ENCODE results near the gene GZMH.
"Not testable (repeated sequence)": the region's sequence is repeated elsewhere in the genome, so short reads cannot be mapped to it uniquely, and the experiment has no call there.

GZMH gene, protein sequence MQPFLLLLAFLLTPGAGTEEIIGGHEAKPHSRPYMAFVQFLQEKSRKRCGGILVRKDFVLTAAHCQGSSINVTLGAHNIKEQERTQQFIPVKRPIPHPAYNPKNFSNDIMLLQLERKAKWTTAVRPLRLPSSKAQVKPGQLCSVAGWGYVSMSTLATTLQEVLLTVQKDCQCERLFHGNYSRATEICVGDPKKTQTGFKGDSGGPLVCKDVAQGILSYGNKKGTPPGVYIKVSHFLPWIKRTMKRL

DNA sequence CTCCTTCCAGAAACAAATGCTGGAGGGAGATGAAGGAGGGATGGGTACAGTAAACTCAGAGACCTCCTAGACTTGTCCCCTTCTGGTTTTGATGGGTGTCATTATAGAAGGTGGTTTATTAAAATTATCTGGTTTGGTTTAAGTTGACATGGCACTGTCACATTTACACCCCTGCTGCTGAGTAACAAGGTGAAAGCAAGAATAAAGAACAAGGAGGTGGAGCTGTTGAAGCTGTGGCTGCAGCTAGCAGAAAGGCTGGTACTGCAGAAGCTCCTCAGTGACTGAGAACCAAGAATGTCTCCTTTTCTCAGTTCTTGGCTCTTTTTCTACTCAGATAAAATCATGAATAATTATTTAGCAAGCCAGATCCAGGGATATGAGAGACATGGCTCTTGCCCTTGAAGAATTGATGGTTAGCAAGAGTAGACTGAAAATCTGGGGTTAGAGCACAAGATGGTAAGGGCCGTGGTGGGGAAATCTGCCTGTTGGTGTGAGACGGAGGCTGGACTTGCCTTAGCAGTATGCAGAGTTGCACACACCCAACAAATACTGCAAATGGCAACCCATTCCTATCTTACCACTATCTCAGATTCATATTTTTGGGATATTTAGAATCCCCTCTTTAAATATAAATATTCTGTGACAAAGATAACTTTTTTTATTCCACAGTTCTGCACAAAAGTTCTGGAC lies at the start of gene GZMH:
Gene GZMH (minus strand): TSS at position 31 of the 690 bp plus-strand sequence. CDS start 72 bp downstream, outside the sequence.
- peak; percentile 26 for DNase-seq
- ATAC-seq: peak; percentile 80

DNA sequence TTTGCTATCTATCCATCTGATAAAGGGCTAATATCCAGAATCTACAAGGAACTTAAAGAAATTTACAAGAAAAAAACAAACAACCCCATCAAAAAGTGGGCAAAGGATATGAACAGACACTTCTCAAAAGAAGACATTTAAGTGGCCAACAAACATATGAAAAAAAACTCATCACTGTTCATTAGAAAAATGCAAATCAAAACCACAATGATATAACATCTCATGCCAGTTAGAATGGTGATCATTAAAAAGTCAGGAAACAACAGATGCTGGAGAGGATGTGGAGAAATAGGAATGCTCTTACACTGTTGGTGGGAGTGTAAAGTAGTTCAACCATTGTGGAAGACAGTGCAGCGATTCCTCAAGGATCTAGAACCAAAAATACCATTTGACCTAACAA lies 38.9 kb upstream of the GZMH start:
- not testable (repeated sequence) for DNase-seq, ATAC-seq

DNA sequence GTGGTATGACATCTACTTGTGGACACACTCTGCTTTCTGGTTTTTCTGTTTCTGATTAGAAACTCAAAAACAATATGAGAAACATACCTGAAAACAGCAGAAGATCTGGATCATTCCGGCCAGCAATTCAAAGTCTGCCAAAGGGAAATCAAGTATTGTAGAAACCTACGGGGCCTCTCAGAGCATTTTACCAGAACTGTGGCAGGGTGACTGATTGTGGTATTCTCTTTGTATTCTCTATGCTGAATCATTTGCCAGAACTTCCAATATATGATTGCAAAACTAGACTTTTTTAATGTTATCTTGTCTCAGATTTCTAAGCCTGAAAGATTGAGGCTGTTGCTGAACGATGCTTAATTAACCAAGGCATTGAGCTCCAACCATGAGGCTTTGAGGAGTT lies 30.4 kb upstream of the GZMH start:
- no peak for DNase-seq
- peak; percentile 78 for ATAC-seq

DNA sequence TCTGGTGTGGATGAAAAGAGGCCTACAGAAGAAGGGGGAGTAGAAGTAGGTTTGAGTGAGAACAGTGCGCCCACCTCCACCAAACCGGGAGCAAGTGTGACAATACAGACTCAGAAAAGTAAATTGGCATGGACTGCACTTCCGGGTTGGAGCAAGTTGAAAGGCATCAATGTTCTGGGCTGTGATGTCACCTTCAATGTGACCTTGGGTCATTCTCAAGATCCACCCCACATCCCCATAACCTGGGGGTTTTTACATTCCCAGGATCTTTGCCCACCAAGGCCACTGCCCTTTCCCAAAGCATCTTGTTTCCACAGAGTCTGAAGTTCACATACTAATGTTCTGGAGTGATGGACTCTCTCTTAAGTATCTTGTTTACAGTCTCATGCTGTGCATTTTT lies 29.8 kb upstream of the GZMH start:
- DNase-seq (no peak), ATAC-seq (no peak)

DNA sequence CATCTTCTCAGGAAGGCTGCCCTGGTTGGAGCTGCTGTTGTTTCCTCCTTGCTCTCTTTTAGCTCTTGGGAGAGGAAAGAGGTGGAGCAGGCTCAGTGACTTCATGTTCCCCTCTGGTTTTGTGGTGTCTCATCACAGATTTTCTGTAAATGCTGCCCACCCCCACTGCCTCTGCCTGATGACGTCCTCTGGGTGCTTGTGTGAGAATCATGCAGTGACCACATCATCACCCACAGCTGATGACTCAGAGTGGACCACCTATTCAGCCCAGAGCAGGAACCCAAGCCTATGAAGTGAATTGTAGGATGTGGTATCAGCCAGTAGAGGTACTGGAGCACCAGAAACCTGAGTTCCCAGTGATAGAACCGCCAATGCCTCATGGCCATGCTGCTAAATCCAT lies 24.7 kb upstream of the GZMH start, which contains the start of gene GZMB:
Gene GZMB (minus strand): TSS at position 33 of the 400 bp plus-strand sequence. CDS start 30 bp downstream, at position 3.
- DNase-seq (peak; percentile 87), ATAC-seq (peak; percentile 75)

DNA sequence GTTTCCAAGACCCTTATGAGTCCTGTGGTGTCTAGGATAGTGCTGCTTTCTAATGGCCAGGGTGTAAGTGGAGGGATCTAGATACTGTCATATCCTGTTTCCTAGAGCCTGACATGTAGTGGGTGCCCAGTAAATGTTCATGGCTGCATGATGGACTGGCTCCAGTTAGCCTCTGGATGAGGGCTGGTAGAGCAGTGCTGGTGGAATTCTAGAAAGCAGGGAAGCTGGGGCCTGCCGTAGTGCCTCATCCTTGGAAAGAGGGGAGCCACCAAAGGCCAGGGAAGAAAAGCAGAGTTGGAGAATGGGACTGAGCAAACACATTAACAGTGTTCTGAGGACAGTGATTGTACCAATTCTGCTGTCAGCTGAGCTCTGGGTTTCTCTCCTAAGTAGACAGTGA lies 23.9 kb upstream of the GZMH start:
- ATAC-seq: no peak
- no peak for DNase-seq

DNA sequence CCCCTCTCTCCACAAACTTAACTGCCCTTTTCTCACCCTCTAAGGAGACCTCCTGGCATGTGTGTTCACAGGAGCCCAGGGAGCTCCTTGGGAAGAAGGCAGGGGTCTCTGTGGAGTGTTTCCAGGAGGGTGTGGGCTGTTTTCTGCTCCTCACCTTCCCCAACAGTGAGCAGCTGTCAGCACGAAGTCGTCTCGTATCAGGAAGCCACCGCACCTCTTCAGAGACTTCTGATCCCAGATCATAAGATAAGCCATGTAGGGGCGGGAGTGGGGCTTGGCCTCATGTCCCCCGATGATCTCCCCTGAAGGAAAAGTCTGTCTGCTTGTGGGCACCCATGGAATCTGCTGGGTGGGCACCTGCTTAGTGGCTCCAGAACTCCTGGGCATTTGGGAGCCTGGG lies 23.3 kb upstream of the GZMH start:
- DNase-seq (no peak), ATAC-seq (no peak)

DNA sequence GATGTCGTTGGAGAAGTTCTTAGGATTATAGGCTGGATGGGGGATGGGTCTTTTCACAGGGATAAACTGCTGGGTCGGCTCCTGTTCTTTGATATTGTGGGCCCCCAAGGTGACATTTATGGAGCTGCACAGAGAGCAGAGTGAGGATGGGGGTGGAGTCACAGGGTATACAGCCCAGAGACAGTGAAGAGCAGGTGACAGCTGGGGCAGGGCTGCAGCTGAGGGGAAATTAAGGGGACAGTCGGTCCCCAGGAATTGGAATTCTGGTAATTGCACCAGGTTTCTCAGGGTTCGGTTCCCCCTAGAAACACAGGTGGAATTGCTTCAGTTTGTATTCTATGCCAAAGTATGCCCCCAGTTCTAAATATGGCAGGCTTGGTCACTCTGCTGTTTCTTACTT lies 22.9 kb upstream of the GZMH start:
- ATAC-seq (no peak), DNase-seq (no peak)

DNA sequence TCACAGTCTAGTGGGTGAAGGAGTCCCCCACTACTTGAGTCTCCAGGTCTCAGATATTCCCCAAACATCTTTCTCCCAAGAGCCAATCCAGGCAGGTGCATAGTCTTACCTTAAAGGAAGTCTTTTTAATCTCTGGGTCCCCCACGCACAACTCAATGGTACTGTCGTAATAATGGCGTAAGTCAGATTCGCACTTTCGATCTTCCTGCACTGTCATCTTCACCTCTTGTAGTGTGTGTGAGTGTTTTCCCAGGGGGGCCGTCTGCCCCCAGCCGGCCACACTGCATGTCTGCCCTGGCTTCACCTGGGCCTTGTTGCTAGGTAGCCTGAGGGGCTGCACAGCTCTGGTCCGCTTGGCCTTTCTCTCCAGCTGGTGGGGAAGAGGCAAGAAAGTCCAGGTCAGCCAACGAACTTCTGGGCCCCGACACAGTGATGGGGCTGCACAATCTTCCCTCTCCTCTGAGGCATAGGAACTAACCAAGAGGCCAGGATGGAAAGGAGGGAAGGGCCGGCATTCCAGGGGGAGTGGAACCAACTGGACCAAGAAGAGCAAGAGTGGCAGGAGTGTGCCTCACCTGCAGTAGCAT lies 22.4 kb upstream of the GZMH start:
- ATAC-seq: no peak

DNA sequence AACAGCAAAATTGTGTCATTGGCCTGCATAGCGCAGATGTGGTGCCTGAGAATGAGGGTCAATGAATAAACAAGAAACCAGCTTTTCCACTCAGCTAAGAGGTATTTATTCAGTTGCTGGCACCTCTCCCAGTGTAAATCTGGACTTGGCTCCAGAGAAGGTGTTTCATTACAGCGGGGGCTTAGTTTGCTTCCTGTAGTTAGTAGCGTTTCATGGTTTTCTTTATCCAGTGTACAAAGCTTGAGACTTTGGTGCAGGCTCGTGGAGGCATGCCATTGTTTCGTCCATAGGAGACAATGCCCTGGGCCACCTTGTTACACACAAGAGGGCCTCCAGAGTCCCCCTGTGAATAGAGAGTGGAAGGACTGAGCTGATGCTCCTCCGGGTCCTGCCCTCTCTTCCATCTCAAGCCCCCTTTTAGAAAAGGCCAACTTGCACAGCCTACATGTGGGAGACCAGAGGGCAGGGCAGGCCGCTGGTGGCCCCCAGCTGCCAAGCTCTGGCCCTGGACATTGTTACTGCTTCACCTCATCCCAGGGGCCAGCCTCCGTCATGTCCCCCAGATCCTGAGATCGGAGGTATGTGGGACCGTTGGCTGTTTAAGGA lies 21.5 kb upstream of the GZMH start:
- ATAC-seq (peak; percentile 5), DNase-seq (peak; percentile 52)

More for the DNA sequence above, 22.4 kb upstream of the GZMH start:
- DNase-seq: peak; percentile 37

DNA sequence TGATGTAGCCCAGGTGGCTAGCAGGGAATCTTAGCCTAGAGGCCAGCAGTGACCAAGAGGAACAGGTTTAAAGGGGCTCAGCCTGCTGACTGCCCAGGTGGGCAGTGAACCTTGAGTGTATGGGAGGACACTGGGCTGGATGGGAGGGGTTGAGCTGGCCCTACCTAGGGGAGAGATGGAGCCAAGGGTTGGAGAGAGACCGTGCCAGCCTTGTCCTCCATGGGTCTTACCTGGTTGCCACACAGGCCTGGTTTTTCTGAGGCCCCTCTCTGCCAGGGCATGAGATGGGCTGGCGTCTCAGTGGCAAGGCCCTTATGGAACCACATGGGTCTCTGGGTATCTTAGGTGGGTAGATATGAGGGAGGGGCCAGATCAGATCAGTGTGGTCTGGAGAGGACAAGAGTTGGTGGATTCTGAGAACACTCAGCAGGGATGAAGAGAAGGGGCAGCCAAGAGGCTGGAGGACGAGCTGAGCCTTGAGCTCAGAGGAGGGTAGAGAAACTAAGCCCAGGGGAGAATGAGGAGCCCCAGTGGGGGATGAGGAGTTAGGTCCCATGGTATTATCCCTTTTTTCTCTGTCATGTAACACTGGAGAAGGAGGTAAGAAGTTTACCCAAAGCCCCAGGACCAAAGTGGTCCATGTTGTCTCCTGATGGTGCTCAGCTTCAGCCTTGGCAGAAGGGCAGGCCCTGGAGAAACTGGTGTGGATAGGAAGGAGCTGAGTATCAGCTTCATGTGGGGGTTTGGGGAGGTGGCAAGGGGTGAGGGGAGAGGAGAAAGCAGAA lies 20.8 kb upstream of the GZMH start:
- peak; percentile 37 for ATAC-seq

DNA sequence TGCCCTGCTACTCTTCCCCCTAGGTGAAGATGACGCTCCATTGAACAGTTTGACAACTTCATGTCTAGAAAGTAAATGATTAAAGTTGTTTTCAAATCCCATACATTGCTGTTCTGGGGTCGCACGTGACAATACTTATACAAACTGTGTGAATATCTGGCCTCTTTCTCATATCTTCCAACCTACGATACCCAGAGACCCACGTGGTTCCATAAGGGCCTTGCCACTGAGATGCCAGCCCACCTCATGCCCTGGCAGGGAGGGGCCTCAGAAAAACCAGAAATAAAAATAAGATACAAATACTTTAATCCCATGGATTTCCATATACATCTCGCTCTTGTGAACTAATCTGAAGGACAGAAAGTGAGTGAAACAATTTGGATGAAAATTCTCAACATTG lies 20.0 kb upstream of the GZMH start:
- ATAC-seq (no peak), DNase-seq (no peak)

More for the DNA sequence above, 20.8 kb upstream of the GZMH start:
- DNase-seq: peak; percentile 59

DNA sequence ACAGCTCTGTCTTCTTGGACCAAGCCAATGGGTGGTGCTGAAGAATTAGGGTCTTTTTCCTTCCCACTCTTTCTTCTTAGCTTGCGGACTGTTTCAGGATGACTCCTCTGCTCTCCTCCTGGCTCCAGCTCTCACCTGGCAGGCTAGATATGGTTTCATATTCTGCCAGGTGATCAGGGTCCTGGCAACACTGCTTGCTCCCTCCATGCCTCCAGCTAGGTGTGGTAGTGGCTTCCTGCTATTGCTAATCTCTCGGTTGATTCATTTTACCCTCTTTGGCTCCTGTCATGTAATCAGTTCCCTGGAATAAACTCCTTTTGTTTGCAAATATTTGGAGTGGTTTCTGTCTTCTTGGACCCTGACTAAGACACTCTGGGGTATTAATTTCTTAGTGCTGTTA lies 4.3 kb upstream of the GZMH start:
- no peak for DNase-seq
- no peak for ATAC-seq

DNA sequence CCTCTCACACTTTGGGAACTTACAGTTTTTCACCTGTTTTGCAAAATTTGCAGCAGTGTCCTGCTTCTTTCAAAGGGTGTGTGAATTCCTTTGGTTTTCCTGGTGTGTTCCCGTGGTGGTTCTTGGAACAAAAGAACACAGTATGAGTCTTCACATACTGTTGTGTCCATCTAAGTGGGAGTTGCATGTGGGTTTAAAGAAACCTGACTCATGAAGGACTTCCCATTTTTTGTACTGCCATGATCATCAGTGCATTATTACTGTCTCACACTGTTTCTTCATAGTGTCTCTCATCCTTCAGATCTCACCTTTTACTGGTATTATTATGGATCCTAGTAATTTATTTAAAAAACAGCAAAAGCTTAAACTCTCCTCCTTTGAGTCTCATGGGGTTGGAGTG lies 3.8 kb upstream of the GZMH start:
- ATAC-seq (no peak), DNase-seq (no peak)

DNA sequence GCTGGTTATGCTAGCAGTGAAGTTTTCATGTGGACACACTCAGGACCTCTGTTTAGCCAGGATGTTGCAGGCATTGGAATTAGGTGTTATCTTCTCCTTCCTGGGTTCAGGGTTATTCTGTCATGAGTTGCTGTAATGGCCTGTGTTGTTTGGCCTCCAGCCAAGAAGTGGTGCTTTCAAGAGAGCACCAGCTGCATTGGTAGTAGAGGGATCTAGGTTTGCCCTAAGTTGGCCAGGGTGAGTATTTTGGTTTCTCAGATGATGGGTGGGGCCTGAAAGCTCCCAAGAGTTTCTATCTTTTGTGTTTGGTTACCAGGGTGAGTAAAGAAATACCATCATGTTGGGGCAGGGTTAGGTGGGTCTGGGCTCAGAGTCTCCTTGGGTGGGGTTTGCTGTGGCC lies 2.7 kb upstream of the GZMH start:
- no peak for ATAC-seq

DNA sequence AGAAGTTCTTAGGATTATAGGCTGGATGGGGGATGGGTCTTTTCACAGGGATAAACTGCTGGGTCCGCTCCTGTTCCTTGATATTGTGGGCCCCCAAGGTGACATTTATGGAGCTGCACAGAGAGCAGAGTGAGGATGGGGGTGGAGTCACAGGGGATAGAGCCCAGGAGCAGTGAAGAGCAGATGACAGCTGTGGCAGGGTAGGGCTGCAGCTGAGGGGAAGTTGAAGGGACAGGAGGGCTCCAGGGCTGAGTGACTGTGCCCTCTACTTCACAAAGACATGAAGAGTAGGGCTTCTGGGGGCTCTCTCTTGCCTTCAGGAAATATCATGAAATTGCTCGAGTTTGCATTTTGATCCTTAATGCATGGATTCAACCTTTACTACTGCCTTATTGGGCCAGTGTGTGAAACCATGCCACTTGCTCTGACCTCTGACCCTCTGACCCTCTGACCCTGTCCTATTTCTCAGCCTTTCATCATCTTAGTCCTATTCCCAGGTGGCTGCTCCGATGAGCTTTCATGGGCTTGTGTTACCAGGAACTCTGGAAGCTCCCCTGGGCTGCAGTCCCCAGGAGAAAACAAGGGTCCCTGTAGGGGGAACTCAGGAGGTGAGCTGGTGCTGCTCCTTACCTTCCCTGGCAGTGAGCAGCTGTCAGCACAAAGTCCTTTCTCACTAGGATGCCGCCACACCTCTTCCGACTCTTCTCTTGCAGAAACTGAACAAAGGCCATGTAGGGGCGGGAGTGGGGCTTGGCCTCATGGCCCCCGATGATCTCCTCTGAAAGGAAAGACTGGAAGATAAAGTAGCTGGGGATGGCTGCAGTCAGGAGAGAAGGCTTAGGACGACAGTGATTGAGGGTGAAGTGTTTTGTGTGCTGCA lies 1.6 kb downstream of the GZMH start:
- ATAC-seq: no peak
- DNase-seq: no peak

More for the DNA sequence above, 2.7 kb upstream of the GZMH start:
- no peak for DNase-seq

DNA sequence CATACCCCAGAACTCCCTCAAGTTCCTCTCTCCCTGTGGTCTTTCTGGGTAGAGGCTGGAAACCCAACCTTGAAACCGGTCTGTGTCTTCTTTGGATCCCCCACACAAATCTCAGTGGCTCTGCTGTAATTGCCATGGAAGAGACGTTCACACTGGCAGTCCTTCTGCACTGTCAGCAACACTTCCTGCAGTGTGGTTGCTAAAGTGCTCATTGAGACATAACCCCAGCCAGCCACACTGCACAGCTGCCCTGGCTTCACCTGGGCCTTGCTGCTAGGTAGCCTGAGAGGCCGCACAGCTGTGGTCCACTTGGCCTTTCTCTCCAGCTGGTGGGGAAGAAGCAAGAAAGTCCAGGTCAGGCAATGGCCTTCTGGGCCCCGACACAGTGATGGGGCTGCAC lies 2.4 kb downstream of the GZMH start:
- no peak for DNase-seq
- no peak for ATAC-seq

DNA sequence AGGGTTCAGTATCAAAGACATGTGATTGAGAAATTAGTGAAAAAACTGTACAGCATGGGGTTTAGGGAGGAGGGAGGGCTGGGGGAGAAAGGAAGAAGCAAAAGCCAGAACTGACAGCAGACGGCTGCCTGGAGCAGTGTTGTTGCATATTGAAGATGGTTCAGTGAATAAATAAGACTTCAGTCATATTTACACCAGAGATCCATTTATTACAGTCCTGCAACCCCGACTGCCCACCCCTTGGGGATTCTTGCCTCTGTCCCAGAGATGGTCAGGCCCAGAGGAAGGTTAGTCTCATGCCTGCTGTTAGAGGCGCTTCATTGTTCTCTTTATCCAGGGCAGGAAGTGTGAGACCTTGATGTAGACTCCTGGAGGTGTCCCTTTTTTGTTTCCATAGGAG lies 3.2 kb downstream of the GZMH start:
- DNase-seq: no peak
- ATAC-seq: no peak

DNA sequence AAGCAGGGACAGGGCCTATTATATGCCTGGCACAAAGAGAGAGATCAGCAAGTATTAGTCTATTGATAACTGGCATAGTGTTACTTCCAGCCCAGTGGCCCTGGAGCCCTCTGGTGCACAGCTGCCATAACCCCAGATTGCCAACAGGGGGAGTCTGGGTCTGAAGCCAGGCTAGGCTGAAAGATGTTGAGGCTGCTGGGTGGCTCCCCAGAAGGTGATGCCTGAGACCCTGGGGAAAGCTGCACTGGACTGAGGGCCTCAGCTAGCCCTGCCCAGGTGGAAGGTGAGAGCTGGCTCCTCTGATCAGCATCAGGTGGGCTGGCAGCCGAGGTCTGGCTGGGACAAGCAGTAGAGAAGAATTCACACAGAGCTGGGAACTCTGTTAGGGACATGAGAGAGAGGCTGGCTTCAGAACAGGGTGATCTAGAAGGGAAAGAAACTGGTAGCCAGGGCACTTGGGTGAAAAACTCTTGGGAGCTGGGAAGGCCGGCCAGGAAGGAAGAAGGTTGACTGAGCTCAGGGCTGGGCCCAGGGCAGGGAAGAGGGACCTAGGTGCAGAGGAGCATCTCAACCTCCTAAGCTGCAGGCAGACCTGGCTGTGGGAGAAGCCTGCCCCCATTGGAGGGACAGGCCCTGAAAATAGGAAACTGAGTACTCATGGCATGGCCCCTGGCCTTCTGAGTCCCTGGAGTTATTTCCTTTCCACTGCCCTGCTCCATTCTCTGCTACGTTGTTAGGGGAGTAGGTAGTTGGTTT lies 3.9 kb downstream of the GZMH start:
- ATAC-seq (peak; percentile 77), DNase-seq (peak; percentile 82)

DNA sequence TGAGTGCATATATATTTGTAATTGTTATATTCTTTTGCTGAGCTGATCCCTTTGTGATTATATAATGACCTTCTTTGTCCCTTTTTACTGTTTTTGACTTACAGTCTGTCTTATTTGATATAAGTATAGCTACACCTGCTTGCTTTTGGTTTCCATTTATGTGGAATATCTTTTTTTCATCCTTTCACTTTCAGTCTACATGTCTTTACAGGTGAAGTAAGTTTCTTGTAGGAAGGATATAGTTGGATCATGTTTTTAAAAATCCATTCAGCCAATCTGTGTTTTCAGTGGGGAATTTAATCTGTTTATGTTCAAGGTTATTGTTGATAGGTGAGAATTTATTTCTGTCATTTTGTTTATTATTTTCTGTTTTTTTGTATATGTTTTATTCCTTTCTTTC lies 12.1 kb downstream of the GZMH start:
- no peak for ATAC-seq

More for the DNA sequence above, 12.1 kb downstream of the GZMH start:
- no peak for DNase-seq
